GM18951 (cell line): ENCODE data around the gene KRTAP12-4.
"Not testable (repeated sequence)": the region's sequence is repeated elsewhere in the genome, so short reads cannot be mapped to it uniquely, and the experiment has no call there.

Experiments used
- POLR2A ChIP-seq: IDR thresholded peaks from 4 replicates; pipeline ENCODE4 v1.6.1; 2011; ENCODE audit warnings: mild to moderate bottlenecking; ENCODE audit not compliant: insufficient read length, insufficient read depth; ENCODE audit errors: extremely low read depth
- in situ Hi-C: fragments of 300-500 bp; cut with MboI; formaldehyde crosslinking; loops from one replicate; pipeline ENCODE4 v1.12.0; 2022; ENCODE audit warnings: low sequenced_read_pairs, mixed read lengths, inconsistent platforms; ENCODE audit not compliant: unreplicated experiment

KRTAP12-4 gene

GRCh38 chr21:44612669-44613229 is 41.7 kb downstream of the KRTAP12-4 start:
- TF ChIP-seq POLR2A, result no peak
- in situ Hi-C loops, result no loop called here

GRCh38 chr21:44612029-44612486 is 42.4 kb downstream of the KRTAP12-4 start, which contains the start of gene KRTAP10-8:
TSS of gene KRTAP10-8 (plus strand) at chr21:44612079. CDS start at chr21:44612101, 22 bp downstream.
- in situ Hi-C loops, result no loop called here
- TF ChIP-seq POLR2A, result no peak

- TF ChIP-seq POLR2A, result no peak
- in situ Hi-C loops, result no loop called here
Observed at GRCh38 chr21:44611551-44611950, 42.9 kb downstream of the KRTAP12-4 start.

- in situ Hi-C loops, result not testable (repeated sequence)
Observed at GRCh38 chr21:44610157-44610843, 44.2 kb downstream of the KRTAP12-4 start.

- TF ChIP-seq POLR2A, result no peak
- in situ Hi-C loops, result no loop called here
Observed at GRCh38 chr21:44609193-44609592, 45.3 kb downstream of the KRTAP12-4 start.

- in situ Hi-C loops, result no loop called here
- TF ChIP-seq POLR2A, result no peak
Observed at GRCh38 chr21:44606495-44606894, 48.0 kb downstream of the KRTAP12-4 start.
